ENCODE data around the gene CCDC70.

Gene CCDC70

GRCh38 chr13:51829568-51829899, 32.2 kb upstream of the CCDC70 start:
- DNase-seq (ENCODE audit: low read depth in 2 of 2): no peak

- no peak for DNase-seq (ENCODE audit: low read depth in 2 of 2)
Observed at GRCh38 chr13:51831519-51831918, 30.2 kb upstream of the CCDC70 start.

- DNase-seq (ENCODE audit: low read depth in 2 of 2): no peak
Observed at GRCh38 chr13:51832471-51833152, 29.2 kb upstream of the CCDC70 start.

- DNase-seq (ENCODE audit: low read depth in 2 of 2): no peak
Observed at GRCh38 chr13:51833980-51834379, 27.8 kb upstream of the CCDC70 start.

GRCh38 chr13:51834581-51835171, 27.1 kb upstream of the CCDC70 start:
- DNase-seq (ENCODE audit: low read depth in 2 of 2): no peak

- no peak for DNase-seq (ENCODE audit: low read depth in 2 of 2)
Observed at GRCh38 chr13:51837016-51837415, 24.8 kb upstream of the CCDC70 start.

- DNase-seq (ENCODE audit: low read depth in 2 of 2): no peak
Observed at GRCh38 chr13:51838240-51838846, 23.4 kb upstream of the CCDC70 start.

- DNase-seq (ENCODE audit: low read depth in 2 of 2): no peak
Observed at GRCh38 chr13:51839711-51840540, 21.8 kb upstream of the CCDC70 start.

- DNase-seq (ENCODE audit: low read depth in 2 of 2): no peak
Observed at GRCh38 chr13:51840917-51841316, 20.9 kb upstream of the CCDC70 start.

- DNase-seq (ENCODE audit: low read depth in 2 of 2): no peak
Observed at GRCh38 chr13:51841732-51842131, 20.0 kb upstream of the CCDC70 start.

GRCh38 chr13:51843529-51843928, 18.2 kb upstream of the CCDC70 start:
- DNase-seq (ENCODE audit: low read depth in 2 of 2): no peak

GRCh38 chr13:51844862-51845573, 16.8 kb upstream of the CCDC70 start, which contains the start of gene TMEM272:
TMEM272 (minus strand) TSS chr13:51845177; CDS start chr13:51838530, 6,647 bp downstream.
- DNase-seq (ENCODE audit: low read depth in 2 of 2): no peak

GRCh38 chr13:51845574-51846318, 16.0 kb upstream of the CCDC70 start:
- no peak for DNase-seq (ENCODE audit: low read depth in 2 of 2)

- no peak for DNase-seq (ENCODE audit: low read depth in 2 of 2)
Observed at GRCh38 chr13:51846756-51847155, 15.0 kb upstream of the CCDC70 start.

GRCh38 chr13:51848674-51849073, 13.1 kb upstream of the CCDC70 start:
- no peak for DNase-seq (ENCODE audit: low read depth in 2 of 2)

GRCh38 chr13:51849145-51850101, 12.3 kb upstream of the CCDC70 start:
- DNase-seq (ENCODE audit: low read depth in 2 of 2): no peak

- DNase-seq (ENCODE audit: low read depth in 2 of 2): no peak
Observed at GRCh38 chr13:51856027-51856736, 5.6 kb upstream of the CCDC70 start.

- DNase-seq (ENCODE audit: low read depth in 2 of 2): no peak
Observed at GRCh38 chr13:51856998-51857397, 4.8 kb upstream of the CCDC70 start.
